Frontal cortex (tissue), 4 donors: ENCODE measurements around the gene GPSM1. TPM values are rescaled to one million over a fixed set of nuclear protein-coding genes. Genes with fewer than 3 reads are reported as not detected.

Source experiments
- DNase-seq, 2 donors: peaks; one replicate each; pipeline ENCODE4 v3.0.0; 2012; ENCODE audit warnings: low spot score in 2 of 2
- FAIRE-seq: peaks from 2 replicates; lab custom pipeline; 2012; peaks lifted over from hg19 to GRCh38; lab: Jason Lieb, UNC
- total RNA-seq: library from RNA; depleted of rRNA; stranded (reverse); fragments of >200 nt; gene quantifications from one replicate; pipeline ENCODE4 v1.2.3, GENCODE V29; 2014
- donor health status: control.
- donor health status: control.
- donor health status: control.

Gene GPSM1
- total RNA-seq, 1 donor from 2014 or later, result 71.7 TPM

GRCh38 chr9:136339173-136339957 lies 12.0 kb downstream of the GPSM1 start:
- no peak for FAIRE-seq

GRCh38 chr9:136339958-136340310 lies 12.6 kb downstream of the GPSM1 start:
- DNase-seq, result no peak
- no peak for FAIRE-seq

More at GRCh38 chr9:136339173-136339957, 12.0 kb downstream of the GPSM1 start:
- DNase-seq, result peak; percentile 79 to 85

DNA sequence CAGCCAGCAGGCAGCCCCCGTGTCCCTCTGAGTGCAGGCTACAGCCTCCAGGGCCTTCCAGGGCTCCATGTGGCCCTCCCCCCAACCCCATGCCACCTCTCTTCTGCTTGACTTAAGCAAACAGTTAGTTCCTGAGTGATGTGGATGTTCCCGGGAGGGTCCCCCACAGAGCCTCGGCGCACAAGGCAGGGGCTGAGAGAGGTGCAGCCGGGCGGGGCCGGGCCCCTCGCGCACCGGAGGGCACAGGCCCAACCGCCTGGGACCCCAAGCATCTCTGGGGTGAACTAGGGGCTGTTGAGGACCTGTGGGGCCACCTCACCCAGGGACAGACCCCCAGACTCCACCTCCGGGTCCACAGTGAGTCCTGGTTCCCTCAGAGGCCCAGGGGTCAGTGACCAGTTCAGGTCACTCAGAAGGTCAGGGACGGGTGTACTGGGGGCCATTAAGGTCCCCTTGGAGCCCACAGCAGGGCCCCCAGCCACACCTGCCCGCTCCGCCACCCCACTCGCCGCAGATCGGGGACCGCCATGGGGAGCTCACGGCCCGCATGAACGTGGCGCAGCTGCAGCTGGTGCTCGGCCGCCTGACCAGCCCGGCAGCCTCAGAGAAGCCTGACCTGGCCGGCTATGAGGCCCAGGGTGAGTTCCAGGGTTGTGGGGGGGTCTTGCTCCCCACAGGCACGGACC lies 13.2 kb downstream of the GPSM1 start:
- DNase-seq (no peak), FAIRE-seq (no peak)

GRCh38 chr9:136341042-136341655 lies 13.8 kb downstream of the GPSM1 start:
- DNase-seq, result no peak
- FAIRE-seq, result no peak

DNA sequence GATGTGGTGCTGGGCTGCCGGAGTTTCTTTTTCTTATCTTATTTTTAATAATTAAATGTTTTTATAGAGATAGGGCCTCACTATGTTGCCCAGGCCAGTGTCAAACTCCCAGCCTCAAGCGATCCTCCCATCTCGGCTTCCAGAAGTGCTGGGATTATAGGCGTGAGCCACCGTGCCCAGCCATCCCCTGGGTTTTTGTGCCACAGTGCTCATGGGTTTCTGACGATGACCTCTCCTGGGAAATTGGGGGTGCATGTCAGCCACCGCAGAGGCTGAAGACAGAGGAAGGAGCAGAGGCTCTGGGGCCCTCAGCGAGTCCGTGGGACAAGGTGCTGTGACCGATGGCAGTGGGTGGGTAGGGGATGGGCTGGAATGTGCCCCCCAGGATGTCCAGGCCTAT lies 14.4 kb downstream of the GPSM1 start:
- DNase-seq (no peak), FAIRE-seq (no peak)

- DNase-seq, result peak; percentile 67 to 80
- no peak for FAIRE-seq
Measured at GRCh38 chr9:136342181-136343120, 15.1 kb downstream of the GPSM1 start.

- no peak for FAIRE-seq
- DNase-seq, result no peak
Measured at GRCh38 chr9:136343121-136343883, 16.0 kb downstream of the GPSM1 start.

- no peak for FAIRE-seq
- no peak for DNase-seq
Measured at GRCh38 chr9:136343884-136344269, 16.5 kb downstream of the GPSM1 start.

- FAIRE-seq, result no peak
Measured at GRCh38 chr9:136344544-136345280, 17.4 kb downstream of the GPSM1 start.

GRCh38 chr9:136345281-136346156 lies 18.2 kb downstream of the GPSM1 start:
- peak; percentile 55 to 79 for DNase-seq
- FAIRE-seq, result no peak

More at GRCh38 chr9:136344544-136345280, 17.4 kb downstream of the GPSM1 start:
- no peak for DNase-seq

DNA sequence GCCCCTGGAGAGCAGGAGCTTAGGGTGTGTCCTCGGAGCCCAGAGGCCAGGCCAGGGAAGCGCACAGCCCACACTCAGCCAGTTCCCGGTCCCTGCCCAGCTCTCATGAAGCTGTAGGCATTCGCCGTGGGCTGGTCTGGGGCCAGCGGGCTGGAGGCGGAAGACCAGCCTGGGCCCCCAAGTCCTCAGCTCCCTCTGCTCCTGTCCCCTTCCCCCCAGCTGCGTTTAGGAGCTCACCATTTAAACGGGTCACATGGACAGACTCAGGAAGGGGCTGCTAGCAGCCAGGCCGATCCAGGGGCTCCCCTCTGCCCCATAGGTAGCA lies 18.8 kb downstream of the GPSM1 start:
- DNase-seq (no peak), FAIRE-seq (no peak)

GRCh38 chr9:136346927-136347465 lies 19.7 kb downstream of the GPSM1 start:
- FAIRE-seq, result no peak
- DNase-seq, result no peak

DNA sequence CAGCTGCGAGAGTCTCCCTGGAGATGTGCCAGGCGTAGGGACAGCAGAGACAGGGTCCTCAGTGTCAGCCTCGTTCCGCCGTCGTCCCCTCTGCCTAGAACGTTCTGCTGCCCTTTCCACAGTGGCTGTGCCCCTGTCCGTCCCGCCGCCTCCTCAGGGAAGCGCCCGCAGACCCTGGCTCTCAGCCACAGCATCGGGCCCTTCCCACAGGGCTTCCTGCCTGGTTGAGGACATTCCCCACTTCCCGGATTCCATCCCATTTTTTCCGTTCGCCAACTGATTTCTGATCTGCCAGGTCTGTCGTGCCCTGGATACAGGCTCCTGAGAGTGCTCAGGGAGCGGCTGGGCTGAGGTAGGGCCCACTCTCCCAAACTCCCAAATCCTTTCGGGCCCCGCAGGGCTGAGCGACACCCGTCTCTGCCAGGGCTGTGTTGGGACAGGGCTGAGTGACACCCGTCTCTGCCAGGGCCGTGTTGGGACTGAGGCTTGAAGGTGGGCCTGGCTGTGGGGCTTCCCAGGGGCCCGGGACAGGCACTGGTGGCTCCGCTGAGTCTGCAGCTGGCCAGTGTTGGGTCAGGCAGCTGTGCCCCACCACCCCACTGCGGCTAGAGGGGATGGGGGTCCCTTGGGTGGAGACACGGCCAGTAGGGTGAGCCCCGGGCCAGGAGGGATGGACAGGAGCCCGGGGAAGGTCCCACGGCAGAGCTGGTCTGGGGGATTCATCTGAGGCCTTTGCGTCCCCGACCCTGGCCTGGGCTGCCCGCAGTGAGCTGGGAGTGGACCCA lies 20.3 kb downstream of the GPSM1 start:
- FAIRE-seq (no peak), DNase-seq (no peak)

DNA sequence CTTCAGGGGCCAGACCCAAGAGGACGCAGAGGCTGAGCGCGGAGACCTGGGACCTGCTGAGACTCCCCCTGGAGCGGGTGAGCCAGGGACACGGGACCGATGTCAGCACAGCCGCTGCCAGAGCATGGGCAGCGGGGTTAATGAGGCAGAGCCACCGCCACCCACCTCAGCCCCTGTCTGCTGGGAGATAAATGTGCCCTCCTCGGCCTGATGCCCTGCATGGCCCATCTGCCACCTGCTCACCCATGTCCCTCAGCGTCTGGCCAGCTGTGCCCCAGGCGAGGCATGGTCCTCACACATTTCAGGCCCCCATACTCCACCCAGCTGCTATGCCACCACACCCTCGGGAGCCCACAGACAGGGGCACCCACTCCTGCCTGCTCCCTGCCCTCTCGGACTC lies 21.4 kb downstream of the GPSM1 start:
- FAIRE-seq, result no peak

GRCh38 chr9:136349546-136349945 lies 22.2 kb downstream of the GPSM1 start:
- no peak for FAIRE-seq
- no peak for DNase-seq

More for the DNA sequence above, 21.4 kb downstream of the GPSM1 start:
- DNase-seq, result no peak

DNA sequence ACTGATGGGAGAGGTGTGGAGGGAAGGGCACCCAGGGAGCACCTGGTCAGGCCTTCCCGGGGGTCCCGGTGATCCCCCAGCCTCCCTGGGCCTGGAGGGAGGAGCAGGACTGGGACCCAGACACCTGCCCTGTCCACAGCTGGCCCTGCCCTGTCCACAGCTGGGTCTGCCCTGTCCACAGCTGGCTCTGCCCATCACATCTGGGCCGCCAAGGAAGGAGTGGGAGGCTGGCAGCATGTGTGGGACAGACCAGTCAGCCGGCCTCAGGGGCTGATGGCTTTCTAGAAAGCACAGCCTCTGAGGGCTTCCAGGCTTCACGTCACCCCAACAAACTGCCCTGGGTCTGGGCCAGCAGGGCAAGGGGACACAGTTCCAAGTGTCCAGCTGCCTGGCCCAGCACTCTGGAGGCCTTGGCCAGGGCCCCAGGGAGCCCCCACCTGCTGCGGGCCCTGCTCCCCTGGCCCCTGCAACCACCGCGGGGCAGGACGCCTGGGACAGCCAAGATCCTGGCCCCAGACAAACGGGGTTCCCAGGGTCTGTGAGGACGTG lies 24.0 kb downstream of the GPSM1 start:
- FAIRE-seq, result no peak
- DNase-seq, result no peak
